Measurements from ENCODE around the gene SH2D4B. TPM values are rescaled to one million over a fixed set of nuclear protein-coding genes. Genes with fewer than 3 reads are reported as not detected.

Gene SH2D4B
- total RNA-seq, 1 experiment from 2014 or later = 0.22 TPM

- TF ChIP-seq ZFX (IDR thresholded peaks at IDR 0.05) = no peak
- no peak for TF ChIP-seq REST (IDR thresholded peaks at IDR 0.05; ENCODE audit: low read depth)
- no peak for TF ChIP-seq POLR2AphosphoS5 (IDR thresholded peaks at IDR 0.05; ENCODE audit: low read depth, low read length)
- no peak for TF ChIP-seq SIN3A (IDR thresholded peaks at IDR 0.05; ENCODE audit: low read depth)
- TF ChIP-seq YY1 (IDR thresholded peaks at IDR 0.05; ENCODE audit: extremely low read depth, insufficient replicate concordance, low read depth, low read length) = no peak
- no peak for TF ChIP-seq TCF7L2 (IDR thresholded peaks at IDR 0.05; ENCODE audit: borderline replicate concordance, extremely low read depth, insufficient read depth, insufficient read length)
- TF ChIP-seq RAD21 (IDR thresholded peaks at IDR 0.05; ENCODE audit: low read depth) = no peak
- TF ChIP-seq JUND (IDR thresholded peaks at IDR 0.05) = no peak
- TF ChIP-seq SP1 (IDR thresholded peaks at IDR 0.05; ENCODE audit: low read depth) = no peak
- no peak for TF ChIP-seq EGR1 (IDR thresholded peaks at IDR 0.05; ENCODE audit: low read depth)
Observed at GRCh38 chr10:80685355-80685754, 147.7 kb downstream of the SH2D4B start (continued).

- no peak overlapping the region for H3K27ac ChIP-seq (ENCODE audit: low read depth, low read length)
- no TSS peak for BruUV-seq (replicated peaks)
- H3K4me3 ChIP-seq (replicated peaks in 1 of 2; ENCODE audit: low read depth in 1 of 2, low read length in 2 of 2) = no peak overlapping the region
- H3K4me1 ChIP-seq (ENCODE audit: control insufficient read depth in 1 of 2, insufficient read depth in 2 of 2, low read length in 2 of 2) = no peaks in the 10 kb centered on the region
- H4K20me1 ChIP-seq (ENCODE audit: insufficient read depth) = no peaks in the 10 kb centered on the region
- POLR2A ChIA-PET = no interaction called here
- DNase-seq (ENCODE audit: low read depth, low spot score) (no peak), ATAC-seq (no peak)
- peaks cover 27% of the 10 kb centered on the region for H3K27me3 ChIP-seq (ENCODE audit: insufficient read depth, low read length)
- CTCF ChIA-PET = interaction anchor here (0.8 kb wide), 1 partner anchor 16 kb away, joined by 3 read pairs; no protein-coding TSS in a partner anchor
- intact Hi-C loops (cut with micrococcal nuclease) = no loop called here
- no peak overlapping the region for H3K9ac ChIP-seq (ENCODE audit: low read length)
- H3K79me2 ChIP-seq (ENCODE audit: insufficient read depth, low read length) = no peaks in the 10 kb centered on the region
- no peak overlapping the region for H2AFZ ChIP-seq (ENCODE audit: low read depth, low read length, poor library complexity, severe bottlenecking)
- no peaks in the 10 kb centered on the region for H3K9me3 ChIP-seq (ENCODE audit: control insufficient read depth in 1 of 2, insufficient read depth in 1 of 2, low read depth in 1 of 2, low read length in 2 of 2)
- RAD21 ChIA-PET (ENCODE audit: low non-redundant PET in 1 of 2, low total read pairs in 2 of 2, uncharacterized antibody in 2 of 2, unreplicated experiment in 2 of 2) = no interaction called here
- TF ChIP-seq ATF3 (IDR thresholded peaks at IDR 0.05) (no peak), CBX3 (IDR thresholded peaks at IDR 0.05; ENCODE audit: low read depth) (no peak), EZH2 (IDR thresholded peaks at IDR 0.05) (no peak), EGR1 (IDR thresholded peaks at IDR 0.05; ENCODE audit: low read depth) (no peak), REST (IDR thresholded peaks at IDR 0.05; ENCODE audit: low read depth) (no peak), JUND (IDR thresholded peaks at IDR 0.05) (no peak), CTCF (IDR thresholded peaks at IDR 0.05 in 2 of 3, conservative IDR thresholded peaks at IDR 0.05 in 1 of 3; ENCODE audit: borderline replicate concordance in 1 of 3, insufficient read depth in 1 of 3, low read depth in 2 of 3, low read length in 2 of 3) (no peak)
- no peaks in the 10 kb centered on the region for H3K9me2 ChIP-seq (ENCODE audit: insufficient read depth)
- no peak overlapping the region for H3K4me2 ChIP-seq (ENCODE audit: low read length)
- H3K36me3 ChIP-seq (ENCODE audit: control insufficient read depth in 1 of 2, insufficient read depth in 2 of 2, low read length in 2 of 2) = no peaks in the 10 kb centered on the region
Observed at GRCh38 chr10:80686734-80687475, 149.2 kb downstream of the SH2D4B start.
